HCEC 1CT (cell line): ENCODE data around the gene SLC66A2.

Source experiments
- DNase-seq: peaks from one replicate; pipeline ENCODE4 v3.0.0-alpha.2; 2017

The SLC66A2 gene

DNA sequence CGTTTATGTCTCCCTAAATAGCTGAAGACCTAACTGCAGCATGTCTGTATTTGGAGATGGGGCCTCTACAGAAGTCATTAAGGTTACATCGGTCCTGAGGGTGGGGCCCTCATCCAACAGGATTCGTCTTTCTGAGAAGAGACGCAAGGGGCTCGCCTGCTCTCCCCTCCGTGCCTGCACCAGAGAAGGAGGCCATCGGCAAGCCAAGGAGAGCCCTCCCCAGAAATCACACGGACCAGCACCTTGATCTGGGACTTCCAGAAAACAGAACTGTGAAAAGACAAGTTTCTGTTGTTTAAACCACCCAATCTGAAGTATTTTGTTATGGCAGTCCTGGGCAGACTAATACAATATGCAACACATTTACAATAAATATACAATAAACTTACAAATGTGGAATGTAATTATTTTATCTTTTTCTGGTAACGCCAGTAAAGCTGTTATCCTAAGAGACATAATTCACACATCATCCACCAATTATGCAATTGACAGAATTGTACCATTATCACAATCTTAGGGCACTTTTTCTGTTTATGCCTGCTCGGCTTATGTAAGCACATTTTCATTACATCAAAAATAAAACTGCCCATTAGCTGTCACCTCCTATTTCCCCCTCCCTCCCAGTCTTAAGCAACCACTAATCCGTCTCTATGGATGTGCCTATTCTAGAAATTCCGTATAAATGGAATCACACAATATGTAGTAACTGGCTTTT, 19.1 kb upstream of the SLC66A2 start:
- no peak for DNase-seq

DNA sequence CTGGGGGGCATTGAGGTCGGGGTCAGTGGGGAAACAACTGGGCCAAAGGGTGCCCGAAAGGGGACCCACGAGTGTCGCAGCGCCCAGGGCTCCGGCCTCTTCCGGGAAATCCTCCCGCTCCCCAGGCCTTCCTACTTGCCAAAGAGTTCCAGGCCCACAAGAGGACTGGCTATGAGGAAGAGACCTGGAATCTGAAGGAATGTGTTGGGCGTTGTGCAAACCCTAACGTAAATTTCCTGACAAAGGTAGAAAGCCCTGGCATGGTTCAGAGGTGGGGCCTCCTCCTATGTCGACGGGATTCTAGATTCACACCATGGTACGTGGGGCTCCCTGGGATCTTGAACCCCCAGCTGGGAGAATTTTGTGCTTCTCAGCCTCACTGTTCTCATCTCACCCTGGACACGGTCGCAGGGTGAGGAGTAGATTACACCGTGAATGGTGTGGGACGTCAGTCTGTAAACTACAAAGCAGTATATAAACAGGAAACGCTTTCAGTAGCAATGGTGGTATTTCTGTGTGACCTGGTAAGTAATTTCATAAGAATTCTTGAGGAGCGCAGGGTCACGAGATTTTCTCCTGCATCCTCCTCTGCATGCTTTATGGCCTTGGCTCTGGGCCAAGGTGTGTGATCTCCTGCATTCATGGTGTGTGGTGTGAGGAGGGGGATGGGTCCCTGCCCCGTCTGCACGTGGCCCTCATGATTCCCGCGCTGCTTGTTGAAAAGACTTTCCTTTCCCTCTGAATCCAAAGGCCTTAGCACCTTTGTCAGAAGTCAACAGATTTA, 13.9 kb upstream of the SLC66A2 start:
- peak; percentile 74 for DNase-seq

DNA sequence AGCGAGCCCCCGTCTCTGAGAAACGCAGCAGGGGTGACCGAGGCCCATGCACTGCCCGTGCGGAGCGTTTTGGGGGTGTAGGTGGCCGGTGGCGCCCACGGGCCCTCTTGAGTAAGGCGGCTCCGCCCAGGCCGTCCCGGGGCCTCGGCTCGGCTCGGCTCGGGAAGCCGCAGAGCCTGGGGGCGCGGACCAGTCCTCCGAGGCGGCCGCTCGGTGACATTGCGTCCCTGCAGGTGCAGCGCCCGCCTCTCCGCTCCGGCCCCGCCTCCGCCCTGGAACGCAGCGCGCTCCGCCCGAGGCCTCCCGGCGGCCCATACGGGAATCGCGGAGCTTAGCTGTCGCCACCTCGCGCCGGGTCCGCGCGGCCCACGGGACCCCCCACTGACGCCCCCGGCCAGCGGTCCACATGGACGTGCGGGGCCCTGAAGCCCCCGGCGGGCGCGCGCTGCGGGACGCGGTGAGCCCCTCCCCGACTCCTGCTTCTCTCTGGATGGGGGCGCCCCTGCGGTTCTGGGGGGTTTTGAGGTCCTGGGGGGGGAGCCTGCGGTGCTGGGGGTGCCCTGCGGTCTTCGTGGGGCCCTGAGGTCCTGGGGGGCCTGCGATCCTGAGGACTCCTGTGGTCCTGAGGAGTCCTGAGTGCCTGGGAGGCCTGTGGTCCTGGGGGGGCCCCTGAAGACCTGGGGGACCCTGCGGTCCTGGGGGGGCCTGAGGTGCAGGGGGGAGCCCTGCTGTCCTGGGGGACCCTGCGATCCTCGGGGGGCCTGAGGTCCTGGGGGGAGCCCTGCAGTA, 13.1 kb upstream of the SLC66A2 start, which contains the start of gene HSBP1L1:
Gene HSBP1L1 (plus strand): TSS at position 314 of the 789 bp plus-strand sequence. CDS start 93 bp downstream, at position 407.
- DNase-seq, result peak; percentile 35

DNA sequence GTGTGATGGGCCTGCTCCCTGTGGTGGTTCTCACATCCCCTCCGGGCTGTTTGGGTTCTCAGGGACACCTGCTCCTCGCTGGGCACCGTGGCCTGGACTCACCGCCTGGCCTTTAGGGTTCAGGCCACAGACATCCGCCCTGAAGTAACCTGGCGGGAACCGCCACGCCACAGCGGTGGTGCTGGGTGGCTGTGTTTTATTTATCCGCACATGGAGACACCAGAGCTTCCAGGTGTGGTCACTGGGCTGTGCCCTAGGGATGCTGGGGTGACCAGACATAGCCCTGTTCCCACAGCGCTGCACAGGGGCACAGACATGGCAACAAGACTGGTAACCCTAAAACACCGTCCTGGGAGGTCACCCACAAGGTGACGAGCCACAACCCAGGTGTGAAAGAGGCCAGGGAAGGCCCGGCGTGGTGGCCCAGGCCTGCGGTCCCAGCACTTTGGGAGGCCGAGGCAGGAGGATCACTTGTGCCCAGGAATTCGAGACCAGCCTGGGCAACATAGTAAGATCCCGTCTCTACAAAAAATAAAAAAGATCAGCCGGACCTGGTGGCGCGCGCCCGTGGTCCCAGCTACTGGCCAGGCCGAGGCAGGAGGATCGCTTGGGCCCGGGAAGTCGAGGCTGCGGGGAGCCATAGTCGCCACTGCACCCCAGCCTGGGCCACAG, 12.3 kb upstream of the SLC66A2 start:
- DNase-seq, result no peak

DNA sequence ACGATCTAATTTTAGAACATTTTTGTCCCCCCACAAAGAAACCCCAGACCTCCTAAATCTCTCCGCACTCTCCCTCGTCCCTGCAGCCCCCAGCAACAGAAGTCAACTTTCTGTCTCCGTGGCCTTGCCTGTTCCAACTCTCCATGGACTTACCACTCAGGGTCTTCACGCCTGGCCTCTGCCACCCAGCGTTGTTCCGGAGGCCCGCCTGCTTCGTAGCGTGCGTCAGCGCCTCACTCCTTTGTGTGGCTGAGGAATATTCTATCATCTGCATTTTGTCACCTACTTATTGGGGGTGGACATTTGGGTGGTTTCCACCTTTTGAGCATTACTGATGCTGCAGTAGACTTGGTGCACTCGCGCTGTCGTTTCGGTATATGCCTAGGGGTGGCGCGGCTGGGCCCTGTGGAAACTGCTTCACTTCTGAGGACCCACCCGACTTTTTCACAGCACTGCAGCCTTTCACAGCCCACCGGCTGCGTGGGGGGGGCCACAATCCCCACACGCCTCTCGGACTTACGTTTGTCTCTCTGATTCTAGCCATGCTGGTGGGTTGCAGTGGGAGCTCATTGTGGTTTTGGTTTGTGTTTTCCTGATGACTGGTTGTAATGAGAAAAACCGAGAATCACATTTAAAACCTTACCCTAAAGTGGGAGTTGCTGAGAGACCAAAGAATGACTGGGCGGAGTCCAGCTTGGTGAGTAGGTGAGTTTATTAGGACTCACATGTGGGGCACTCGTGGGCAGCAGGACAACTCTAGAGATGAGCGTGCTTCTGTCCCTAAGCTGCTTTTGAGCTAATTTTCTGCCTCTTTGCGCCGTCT, 11.6 kb upstream of the SLC66A2 start:
- no peak for DNase-seq

DNA sequence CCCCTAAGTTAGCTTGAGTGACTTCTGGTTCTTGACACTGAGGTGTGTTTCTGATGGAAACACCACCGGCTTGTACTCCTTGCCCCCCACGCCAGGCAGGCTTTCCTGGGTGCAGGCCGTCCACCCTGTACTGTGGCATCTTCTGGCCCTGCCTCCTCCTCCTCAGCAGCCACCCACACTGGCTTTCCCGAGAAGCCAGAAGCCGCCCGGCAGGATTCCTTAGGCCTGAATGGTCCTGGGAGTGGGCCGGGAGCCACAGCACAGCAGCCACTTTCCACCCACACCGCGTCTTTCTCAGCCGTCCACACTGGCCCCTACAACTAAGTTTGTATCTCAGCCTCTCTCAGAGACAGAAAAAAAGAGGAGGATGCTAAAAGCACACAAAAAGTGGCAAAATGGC, 10.9 kb upstream of the SLC66A2 start:
- no peak for DNase-seq

DNA sequence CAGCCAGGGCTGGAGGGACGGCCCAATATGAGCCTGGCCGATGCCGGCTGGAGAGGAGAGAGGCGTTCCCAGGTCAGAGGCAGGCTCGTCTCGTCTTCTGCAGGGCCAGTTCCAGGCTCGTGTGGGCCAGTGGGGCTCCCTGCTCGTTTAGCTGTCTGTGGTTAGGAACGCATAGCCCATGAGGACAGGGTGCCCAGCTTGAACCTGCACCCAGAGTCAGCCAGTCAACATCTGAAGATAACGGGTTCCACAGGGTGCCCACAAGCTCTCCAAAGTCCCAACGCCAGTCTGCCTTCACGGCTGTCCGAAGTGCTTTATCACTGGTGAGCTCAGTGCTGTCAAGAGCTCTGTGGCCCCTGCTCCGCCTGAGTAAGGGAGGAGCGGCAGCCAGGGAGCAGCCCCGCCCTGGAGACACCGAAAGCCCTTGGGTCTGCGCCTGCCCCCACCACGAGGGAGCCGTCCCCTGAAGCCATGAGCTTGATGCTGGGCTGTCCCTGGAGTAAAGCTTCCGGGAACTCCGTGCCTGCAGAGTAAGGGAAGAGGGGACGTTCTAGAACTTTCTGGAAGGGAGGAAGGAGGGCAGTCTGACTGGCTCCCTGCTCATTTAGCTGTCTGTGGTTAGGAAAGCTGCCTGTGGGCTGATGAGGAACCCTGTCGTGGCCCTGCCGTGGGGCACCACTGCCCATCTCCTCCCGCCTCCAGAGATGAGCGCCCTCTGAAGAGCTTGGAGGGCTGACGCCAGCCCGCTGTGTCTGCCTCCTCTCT, 10.3 kb upstream of the SLC66A2 start:
- no peak for DNase-seq

DNA sequence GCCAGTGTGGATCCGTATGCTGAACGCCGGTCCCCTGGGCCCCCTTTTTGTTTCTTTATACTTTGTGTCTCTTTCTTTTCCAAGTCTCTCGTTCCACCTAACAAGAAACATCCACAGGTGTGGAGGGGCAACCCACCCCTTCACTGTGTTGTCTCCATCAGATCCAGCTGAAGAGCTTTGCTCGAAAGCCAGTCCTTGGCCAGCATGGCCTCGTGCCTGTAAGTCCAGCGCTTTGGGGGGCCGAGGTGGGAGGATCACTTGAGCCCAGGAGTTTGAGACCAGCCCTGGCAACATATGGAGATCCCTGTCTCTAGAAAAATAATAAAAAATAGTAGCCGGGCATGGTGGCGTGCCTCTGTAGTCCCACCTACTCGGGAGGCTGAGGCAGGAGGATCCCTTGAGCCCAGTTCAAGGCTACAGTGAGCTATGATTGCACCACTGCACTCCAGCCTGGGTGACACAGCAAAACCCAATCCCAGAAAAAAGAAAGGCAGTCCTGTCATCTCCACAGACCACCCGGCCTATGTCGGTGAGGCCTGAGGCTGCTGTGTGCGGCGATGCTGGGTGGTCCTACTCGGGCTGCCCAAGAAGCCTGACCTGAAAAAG, 9.6 kb upstream of the SLC66A2 start:
- DNase-seq, result no peak

DNA sequence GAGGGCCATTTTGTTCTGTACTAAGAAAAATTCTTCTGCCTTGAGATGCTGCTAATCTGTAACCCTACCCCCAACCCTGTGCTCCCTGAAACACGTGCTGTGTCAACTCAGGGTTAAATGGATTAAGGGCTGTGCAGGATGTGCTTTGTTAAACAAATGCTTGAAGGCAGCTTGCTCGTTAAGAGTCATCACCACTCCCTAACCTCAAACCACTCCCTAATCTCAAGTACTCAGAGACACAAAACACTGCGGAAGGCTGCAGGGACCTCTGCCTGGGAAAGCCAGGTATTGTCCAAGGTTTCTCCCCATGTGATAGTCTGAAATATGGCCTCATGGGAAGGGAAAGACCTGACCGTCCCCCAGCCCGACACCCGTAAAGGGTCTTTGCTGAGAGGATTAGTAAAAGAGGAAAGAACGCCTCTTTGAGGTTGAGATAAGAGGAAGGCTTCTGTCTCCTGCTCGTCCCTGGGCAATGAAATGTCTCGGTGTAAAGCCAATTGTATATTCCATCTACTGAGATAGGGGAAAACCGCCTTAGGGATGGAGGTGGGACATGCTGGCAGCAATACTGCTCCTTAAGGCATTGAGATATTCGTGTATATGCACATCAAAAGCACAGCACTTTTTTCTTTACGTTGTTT, 8.8 kb upstream of the SLC66A2 start:
- peak; percentile 62 for DNase-seq

DNA sequence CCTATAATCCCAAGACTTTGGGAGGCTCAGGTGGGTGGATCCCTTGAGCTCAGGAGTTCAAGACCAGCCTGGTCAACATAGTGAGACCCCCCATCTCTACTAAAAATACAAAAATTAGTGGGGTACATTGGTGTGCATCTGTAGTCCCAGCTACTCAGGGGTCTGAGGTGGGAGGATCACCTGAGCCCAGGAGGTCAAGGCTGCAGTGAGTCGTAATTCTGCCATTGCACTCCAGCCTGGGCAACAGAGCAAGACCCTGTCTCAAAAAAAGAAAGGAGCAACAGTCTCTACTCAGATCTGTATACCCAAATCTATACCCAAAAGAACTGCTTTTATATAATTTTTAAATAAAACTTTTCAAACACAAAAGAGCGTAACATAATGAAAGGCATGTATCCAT, 7.5 kb upstream of the SLC66A2 start:
- no peak for DNase-seq

DNA sequence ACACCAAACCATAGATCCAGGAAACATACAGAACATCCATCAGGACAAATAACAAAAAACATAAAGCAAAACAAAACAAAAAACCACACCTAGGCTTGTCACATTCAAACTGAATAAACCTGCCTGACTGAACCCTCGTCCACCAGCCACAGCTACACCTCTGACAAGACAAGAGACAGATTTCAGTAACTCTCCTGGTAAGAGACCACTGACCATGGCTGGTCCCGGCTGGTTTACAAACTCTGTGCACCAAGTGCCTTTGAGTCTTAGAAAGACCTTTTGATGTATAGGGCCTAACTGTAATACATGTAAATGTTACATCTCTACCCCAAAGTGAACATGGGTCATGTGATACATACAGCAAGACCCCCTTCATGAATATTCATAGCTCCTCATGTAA, 4.8 kb upstream of the SLC66A2 start:
- no peak for DNase-seq

DNA sequence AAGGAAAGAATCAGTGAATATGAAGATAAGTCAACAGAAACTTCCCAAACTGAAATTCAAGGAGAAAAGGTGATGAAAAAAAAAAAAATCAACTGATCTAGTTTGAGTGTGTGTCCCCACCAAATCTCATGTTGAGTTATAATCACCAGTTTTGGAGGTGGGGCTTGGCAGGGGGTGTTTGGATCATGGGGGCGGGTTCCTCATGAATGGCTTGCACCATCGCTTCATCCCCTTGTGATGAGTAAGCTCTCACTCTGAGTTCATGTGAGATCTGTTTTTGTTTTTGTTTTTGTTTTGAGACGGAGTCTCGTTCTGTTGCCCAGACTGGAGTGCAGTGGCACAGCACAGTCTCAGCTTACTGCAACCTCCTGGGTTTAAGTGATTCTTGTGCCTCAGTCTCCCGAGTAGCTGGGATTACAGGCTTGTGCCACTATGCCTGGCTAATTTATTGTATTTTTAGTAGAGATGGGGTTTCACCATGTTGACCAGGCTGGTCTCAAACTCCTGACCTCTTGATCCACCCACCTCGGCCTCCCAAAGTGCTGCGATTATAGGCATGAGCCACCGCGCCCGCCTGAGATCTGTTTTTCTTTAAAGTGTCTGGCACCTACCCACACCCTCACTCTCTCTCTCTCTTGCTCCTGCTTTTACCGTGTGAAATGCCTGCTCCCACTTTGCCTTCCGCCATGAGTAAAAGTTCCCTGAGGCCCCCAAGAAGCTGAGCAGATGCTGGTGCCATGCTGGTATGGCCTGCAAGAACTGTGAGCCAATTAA, 4.0 kb upstream of the SLC66A2 start:
- no peak for DNase-seq

DNA sequence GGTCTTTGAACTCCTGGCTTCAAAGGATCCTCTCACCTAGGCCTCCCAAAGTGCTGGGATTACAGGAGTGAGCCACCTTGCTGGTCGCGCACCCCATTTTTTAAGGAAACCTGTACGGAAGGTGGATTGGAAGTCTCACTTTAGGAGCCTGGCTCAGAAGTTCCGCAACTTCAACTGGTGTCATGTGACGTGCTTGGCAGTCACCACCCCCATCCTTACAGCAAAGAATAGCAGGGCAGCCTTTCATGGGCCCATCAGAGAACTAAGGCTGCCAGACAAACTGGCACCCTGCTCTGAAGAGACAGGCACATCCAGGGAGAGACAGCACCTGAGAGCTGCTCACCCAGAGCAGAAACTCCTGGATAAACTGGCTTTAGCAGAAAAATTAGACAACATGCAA, 3.3 kb upstream of the SLC66A2 start:
- DNase-seq, result no peak

DNA sequence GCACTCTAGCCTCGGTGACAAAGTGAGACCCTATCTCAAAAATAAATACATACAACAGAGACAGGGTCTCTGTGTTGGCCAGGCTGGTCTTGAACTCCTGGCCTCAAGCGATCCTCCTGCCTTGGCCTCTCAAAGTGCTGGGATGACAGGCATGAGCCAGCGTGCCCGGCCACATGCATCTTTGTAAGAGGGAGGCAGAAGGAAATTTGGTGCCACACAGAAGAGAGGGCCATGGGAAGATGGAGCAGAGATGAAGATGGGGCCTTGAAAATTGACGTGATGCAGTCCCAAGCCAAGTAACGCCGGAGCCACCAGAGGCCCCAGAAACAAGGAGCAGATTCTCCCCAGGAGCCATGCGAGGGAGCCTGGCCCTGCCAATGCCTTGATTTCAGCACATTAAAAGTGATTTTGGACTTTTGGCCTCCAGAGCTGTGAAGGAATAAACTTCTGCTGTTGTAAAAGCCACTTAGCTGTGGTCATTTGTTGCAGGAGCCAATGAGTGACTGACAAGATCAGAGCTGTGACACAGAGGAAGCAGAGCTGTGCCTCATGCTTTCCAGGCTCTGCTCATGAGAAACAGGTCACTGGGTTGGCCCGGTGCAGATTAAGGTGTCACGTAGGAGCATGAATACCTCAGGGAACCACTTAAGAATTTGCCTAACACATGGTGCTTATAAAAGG, 2.7 kb upstream of the SLC66A2 start:
- no peak for DNase-seq

DNA sequence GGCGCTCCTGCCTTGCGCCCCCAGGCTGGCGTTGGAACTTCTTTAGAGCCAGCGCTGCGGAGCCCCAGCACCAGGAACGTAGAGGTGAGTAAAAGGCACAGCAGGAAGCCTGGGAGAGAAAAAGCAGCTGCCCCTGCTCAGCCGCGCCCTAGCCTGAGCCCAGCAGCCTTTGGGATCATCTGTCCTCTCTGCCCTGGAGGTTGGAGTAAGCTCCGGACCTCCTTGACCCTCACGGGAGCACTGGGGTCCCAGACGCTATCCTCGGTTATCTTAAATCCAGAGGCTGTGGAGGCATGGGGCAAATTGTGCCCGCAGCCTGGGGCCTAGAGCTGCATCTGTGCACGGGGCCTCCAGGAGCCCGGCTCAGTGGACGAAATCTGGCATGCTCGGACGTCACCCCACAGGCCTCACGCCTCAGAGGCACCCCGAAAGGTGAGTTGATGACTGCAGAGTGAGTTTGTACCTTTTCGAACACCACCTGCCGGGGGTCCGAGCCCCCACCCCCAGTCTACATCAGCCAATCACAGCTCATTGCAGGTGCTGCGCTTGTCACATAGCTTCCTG, 1.6 kb upstream of the SLC66A2 start:
- DNase-seq, result no peak

DNA sequence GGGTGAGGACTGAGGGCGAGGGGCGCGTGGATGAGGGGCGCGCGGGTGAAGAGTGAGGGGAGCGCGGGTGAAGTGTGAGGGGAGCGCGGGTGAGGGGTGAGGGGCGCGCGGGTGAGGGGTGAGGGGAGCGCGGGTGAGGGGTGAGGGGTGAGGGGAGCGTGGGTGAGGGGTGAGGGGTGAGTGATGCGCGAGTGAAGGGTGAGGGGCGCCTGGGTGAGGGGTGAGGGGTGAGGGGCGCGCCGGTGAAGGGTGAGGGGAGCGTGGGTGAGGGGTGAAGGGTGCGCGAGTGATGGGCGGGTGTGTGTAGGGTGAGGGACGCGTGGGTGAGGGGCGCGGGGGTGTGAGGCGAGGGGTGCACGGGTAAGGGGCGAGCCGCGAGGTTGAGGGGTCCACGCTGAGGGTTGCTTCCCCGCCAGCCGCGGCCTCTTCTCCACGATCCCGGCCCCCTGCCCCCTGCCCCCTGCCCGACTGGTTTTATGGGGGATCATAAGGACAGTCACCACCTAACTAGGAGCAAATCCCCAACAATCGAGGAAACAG, 1.1 kb upstream of the SLC66A2 start:
- no peak for DNase-seq

DNA sequence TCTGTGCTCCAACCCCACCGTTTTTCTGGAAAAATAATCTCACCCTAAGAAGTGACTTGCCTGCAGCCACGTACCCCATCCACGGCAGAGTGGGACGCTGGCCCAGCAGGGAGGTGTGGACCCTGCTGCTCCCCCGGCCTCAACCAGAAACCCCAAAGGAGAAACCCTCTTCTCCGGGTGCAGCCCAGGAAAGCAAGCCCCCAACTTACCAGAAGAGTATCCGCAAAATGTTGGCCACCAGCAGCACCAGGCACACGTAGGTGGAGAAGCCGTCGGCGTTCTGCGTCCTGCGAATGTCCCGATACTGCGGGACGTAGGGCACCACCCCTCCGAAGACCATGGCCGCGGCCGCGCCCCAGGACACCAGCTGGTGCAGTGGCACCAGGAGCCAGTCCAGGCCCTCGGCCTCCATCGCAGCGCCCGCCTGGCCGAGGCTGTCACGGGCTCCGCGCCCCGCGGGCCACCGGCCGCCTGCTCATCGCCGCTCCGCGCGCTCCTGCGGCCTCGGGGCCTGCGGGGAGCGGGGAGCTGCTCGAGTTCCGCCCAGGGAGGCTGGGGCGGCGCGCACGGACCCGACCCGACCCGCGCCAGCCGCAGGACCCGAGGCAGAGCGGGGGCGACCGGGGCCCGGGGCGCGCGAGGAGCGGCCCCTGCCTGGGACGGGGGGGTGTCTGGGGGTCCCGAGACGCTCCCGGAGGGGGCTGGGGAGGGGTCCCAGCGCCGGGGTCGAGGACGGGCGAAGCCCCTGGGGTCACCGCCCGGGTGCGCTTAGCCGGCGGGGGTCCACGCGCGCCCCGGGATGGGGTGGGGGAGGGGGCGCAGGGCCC, 725 bp downstream of the SLC66A2 start:
- DNase-seq, result no peak
